ENCODE data around the gene GAS1. TPM values are rescaled to one million over a fixed set of nuclear protein-coding genes. Genes with fewer than 3 reads are reported as not detected.

Gene GAS1
- total and polyA plus RNA-seq, 10 of the 15 experiments (the other 5 are each of a cell fraction or from before 2014, with no cell fraction given): not detected

GRCh38 chr9:86902176-86902575 is 45.1 kb downstream of the GAS1 start (continued):
- no peak for TF ChIP-seq SUPT20H (IDR thresholded peaks at IDR 0.05; ENCODE audit: borderline replicate concordance, control insufficient read depth, low read depth, low read length)
- no peak for TF ChIP-seq USF1 (IDR thresholded peaks at IDR 0.05; ENCODE audit: borderline replicate concordance, extremely low read length, insufficient read depth, low read depth, low read length)
- TF ChIP-seq RFX5 (IDR thresholded peaks at IDR 0.05; ENCODE audit: low read depth, low read length): no peak

GRCh38 chr9:86901511-86901910 is 45.8 kb downstream of the GAS1 start:
- SMC1A ChIA-PET (ENCODE audit: uncharacterized antibody, unreplicated experiment): interaction anchor here (1.1 kb wide), 1 partner anchor 44 kb away, joined by 3 read pairs; no protein-coding TSS in a partner anchor
- WGBS (ENCODE audit: insufficient coverage, insufficient replicate concordance, low lambda C conversion rate, missing lambda C conversion rate): 0% methylated on average over 2 of the region's 3 CpGs

More at GRCh38 chr9:86901511-86901910, 45.8 kb downstream of the GAS1 start:
- RAD21 ChIA-PET (ENCODE audit: unreplicated experiment): no interaction called here
- ATAC-seq (no peak), DNase-seq (ENCODE audit: low read depth, low spot score) (no peak), FAIRE-seq (no peak)
- H2AFZ ChIP-seq (ENCODE audit: control insufficient read depth, low read depth, low read length): no peak overlapping the region
- peaks cover 2 to 3% of the 10 kb centered on the region in 2 experiments; a peak in 3 of 4 replicates for H3K27me3 ChIP-seq (replicated peaks in 1 of 2; ENCODE audit: control insufficient read depth in 2 of 2, insufficient read depth in 2 of 2, low read length in 1 of 2)
- H3K4me1 ChIP-seq (ENCODE audit: control insufficient read depth, insufficient read depth, low read length): no peaks in the 10 kb centered on the region
- intact Hi-C loops (cut with micrococcal nuclease; ENCODE audit: unreplicated experiment): no loop called here
- H3K9ac ChIP-seq (ENCODE audit: control insufficient read depth, insufficient read depth, low read length): no peak overlapping the region
- BruUV-seq (replicated peaks): no TSS peak
- in situ Hi-C loops (cut with MboI): no loop called here
- no peak overlapping the region for H3K4me2 ChIP-seq (ENCODE audit: control insufficient read depth, insufficient read depth)
- CTCF ChIA-PET: no interaction called here
- no peak overlapping the region for H3K4me3 ChIP-seq
- H3K36me3 ChIP-seq (ENCODE audit: control insufficient read depth in 2 of 2, insufficient read depth in 2 of 2, low read length in 1 of 2): no peaks in the 10 kb centered on the region
- no peak for TF ChIP-seq CBX5 (IDR thresholded peaks at IDR 0.05; ENCODE audit: low read depth)
- no peak for TF ChIP-seq WRNIP1 (IDR thresholded peaks at IDR 0.05; ENCODE audit: borderline replicate concordance, low read depth, low read length)
- no peak for TF ChIP-seq ESRRA (IDR thresholded peaks at IDR 0.05; ENCODE audit: low read length)
- no peak for TF ChIP-seq NR2F1 (conservative IDR thresholded peaks at IDR 0.05)
- TF ChIP-seq NR2C1 (IDR thresholded peaks at IDR 0.05): no peak
- TF ChIP-seq HSF1 (IDR thresholded peaks at IDR 0.05; ENCODE audit: low read depth, low read length): no peak
- no peak for TF ChIP-seq MYB (IDR thresholded peaks at IDR 0.05; ENCODE audit: borderline replicate concordance, low read depth, low read length)
- TF ChIP-seq SKIL (IDR thresholded peaks at IDR 0.05; ENCODE audit: low read depth, poor library complexity, severe bottlenecking): no peak
- no peak for TF ChIP-seq SMARCA5 (IDR thresholded peaks at IDR 0.05)
- TF ChIP-seq SMAD5 (IDR thresholded peaks at IDR 0.05; ENCODE audit: low read depth): no peak
- no peak for TF ChIP-seq SIN3A (IDR thresholded peaks at IDR 0.05; ENCODE audit: low read depth, low read length)
- no peak overlapping the region for H3K27ac ChIP-seq (ENCODE audit: control insufficient read depth, insufficient read depth)
- no peaks in the 10 kb centered on the region for H4K20me1 ChIP-seq (ENCODE audit: control insufficient read depth, insufficient read depth)
- POLR2A ChIA-PET: no interaction called here
- H3K9me3 ChIP-seq (replicated peaks; ENCODE audit: control insufficient read depth, insufficient read depth, low read length): no peaks in the 10 kb centered on the region
- H3K79me2 ChIP-seq (ENCODE audit: control insufficient read depth, insufficient read depth, low read length): no peaks in the 10 kb centered on the region
